Vagina (tissue), 2 donors: Measurements from ENCODE around the gene ZNF385C. TPM values are rescaled to one million over a fixed set of nuclear protein-coding genes. Genes with fewer than 3 reads are reported as not detected.
A peak's percentile ranks its signal among the peaks of the same experiment; 100 is the strongest.

ENCODE experiments used
- DNase-seq, 2 donors: peaks; one replicate each; pipeline ENCODE4 v3.0.0-alpha.2; 2017; ENCODE audit errors: extremely low spot score in 2 of 2
- H3K27ac ChIP-seq: fragments of 200-600 bp; sonication (generic); one replicate; pipeline ENCODE4 v1.5.1; 2019
- H3K27me3 ChIP-seq: fragments of 200-600 bp; sonication (generic); one replicate; pipeline ENCODE4 v1.5.1; 2019
- H3K36me3 ChIP-seq, 2 donors: fragments of 200-600 bp; sonication (generic); one replicate each; pipeline ENCODE4 v1.5.1; 2017 to 2019
- H3K4me1 ChIP-seq: fragments of 200-600 bp; sonication (generic); one replicate; pipeline ENCODE4 v1.5.1; 2019
- H3K4me3 ChIP-seq, 2 donors: fragments of 200-600 bp; sonication (generic); 1 replicate in 1 of 2; 2 replicates in 1 of 2; pipeline ENCODE4 v1.5.1; 2016 to 2019
- H3K9me3 ChIP-seq: fragments of 200-600 bp; sonication (generic); one replicate; pipeline ENCODE4 v1.5.1; 2019
- CTCF ChIP-seq, 3 experiments: fragments of 450-650 bp in 2 of 3; fragments of 200-600 bp in 1 of 3; sonication (generic) in 1 of 3; IDR thresholded peaks; one replicate each; pipeline ENCODE4 v1.5.1; 2017 to 2019; ENCODE audit warnings: antibody characterized with exemption in 3 of 3, mild to moderate bottlenecking in 2 of 3, moderate library complexity in 2 of 3
- POLR2A ChIP-seq, 2 donors: fragments of 450-650 bp; IDR thresholded peaks; one replicate each; pipeline ENCODE4 v1.6.1; 2017; ENCODE audit warnings: antibody characterized with exemption in 2 of 2, mild to moderate bottlenecking in 2 of 2, moderate library complexity in 2 of 2
- POLR2AphosphoS5 ChIP-seq, 2 donors: sonication (generic); formaldehyde crosslinking; IDR thresholded peaks; one replicate each; pipeline ENCODE4 v1.9.0; 2017; ENCODE audit warnings: antibody characterized with exemption in 2 of 2, mild to moderate bottlenecking in 2 of 2, low read depth in 1 of 2; ENCODE audit not compliant: insufficient read depth in 1 of 2
- intact Hi-C: fragments of 100-400 bp; cut with DNase I; formaldehyde crosslinking; loops from one replicate; pipeline ENCODE4 v1.15.1; 2023
- total RNA-seq: library from RNA; depleted of rRNA; stranded (reverse); fragments of >200 nt; gene quantifications from one replicate; pipeline ENCODE4 v1.2.3, GENCODE V29; 2016

ZNF385C gene
- total RNA-seq, 1 donor from 2014 or later: 0.49 TPM

GRCh38 chr17:42042598-42043319 lies 55.5 kb downstream of the ZNF385C start:
- TF ChIP-seq POLR2AphosphoS5 (IDR thresholded peaks at IDR 0.05; ENCODE audit: insufficient read depth in 1 of 2, low read depth in 1 of 2) (no peak), POLR2A (IDR thresholded peaks at IDR 0.05) (no peak), CTCF (IDR thresholded peaks at IDR 0.05) (no peak)
- intact Hi-C loops: no loop called here

GRCh38 chr17:42041619-42042018 lies 56.7 kb downstream of the ZNF385C start:
- H3K9me3 ChIP-seq: no peaks in the 10 kb centered on the region
- no peaks in the 10 kb centered on the region for H3K4me1 ChIP-seq
- no peaks in the 10 kb centered on the region for H3K36me3 ChIP-seq
- TF ChIP-seq POLR2A (IDR thresholded peaks at IDR 0.05): no peak
- TF ChIP-seq CTCF (IDR thresholded peaks at IDR 0.05): no peak
- no peak for TF ChIP-seq POLR2AphosphoS5 (IDR thresholded peaks at IDR 0.05; ENCODE audit: insufficient read depth in 1 of 2, low read depth in 1 of 2)
- no peak overlapping the region for H3K4me3 ChIP-seq
- intact Hi-C loops: no loop called here
- DNase-seq: no peak
- no peak overlapping the region for H3K27ac ChIP-seq
- H3K27me3 ChIP-seq: no peaks in the 10 kb centered on the region

More at GRCh38 chr17:42042598-42043319, 55.5 kb downstream of the ZNF385C start:
- Histone ChIP-seq H3K4me3 (no peak overlapping the region), H3K36me3 (no peaks in the 10 kb centered on the region), H3K27me3 (no peaks in the 10 kb centered on the region), H3K4me1 (no peaks in the 10 kb centered on the region), H3K27ac (no peak overlapping the region), H3K9me3 (no peaks in the 10 kb centered on the region)
- DNase-seq: no peak

GRCh38 chr17:42040818-42041217 lies 57.5 kb downstream of the ZNF385C start:
- H3K27ac ChIP-seq: no peak overlapping the region
- intact Hi-C loops: no loop called here

GRCh38 chr17:42039794-42040763 lies 58.2 kb downstream of the ZNF385C start:
- DNase-seq: no peak

More at GRCh38 chr17:42040818-42041217, 57.5 kb downstream of the ZNF385C start:
- H3K4me1 ChIP-seq: no peaks in the 10 kb centered on the region
- no peak for DNase-seq
- no peaks in the 10 kb centered on the region for H3K9me3 ChIP-seq
- no peak overlapping the region for H3K4me3 ChIP-seq
- H3K27me3 ChIP-seq: no peaks in the 10 kb centered on the region
- H3K36me3 ChIP-seq: no peaks in the 10 kb centered on the region
- TF ChIP-seq CTCF (IDR thresholded peaks at IDR 0.05) (no peak), POLR2A (IDR thresholded peaks at IDR 0.05) (no peak), POLR2AphosphoS5 (IDR thresholded peaks at IDR 0.05; ENCODE audit: insufficient read depth in 1 of 2, low read depth in 1 of 2) (no peak)

More at GRCh38 chr17:42039794-42040763, 58.2 kb downstream of the ZNF385C start:
- intact Hi-C loops: no loop called here
- no peaks in the 10 kb centered on the region for H3K9me3 ChIP-seq
- H3K27ac ChIP-seq: no peak overlapping the region
- peak overlapping the region in 1 of 2 donors; percentile 7 for H3K4me3 ChIP-seq
- no peaks in the 10 kb centered on the region for H3K27me3 ChIP-seq
- H3K36me3 ChIP-seq: no peaks in the 10 kb centered on the region
- TF ChIP-seq CTCF (IDR thresholded peaks at IDR 0.05) (no peak), POLR2AphosphoS5 (IDR thresholded peaks at IDR 0.05; ENCODE audit: insufficient read depth in 1 of 2, low read depth in 1 of 2) (no peak), POLR2A (IDR thresholded peaks at IDR 0.05) (no peak)
- H3K4me1 ChIP-seq: no peaks in the 10 kb centered on the region
